Brain pericyte (primary cell): Measurements from ENCODE around the gene STARD7.

Experiments used
- DNase-seq: peaks from one replicate; pipeline ENCODE4 v3.0.0-alpha.2; 2012; ENCODE audit warnings: low read depth, low spot score

Gene STARD7

GRCh38 chr2:96198921-96199320, 9.7 kb downstream of the STARD7 start:
- no peak for DNase-seq

GRCh38 chr2:96197546-96198255, 10.9 kb downstream of the STARD7 start:
- no peak for DNase-seq

GRCh38 chr2:96195410-96196066, 13.1 kb downstream of the STARD7 start:
- DNase-seq: no peak

DNA sequence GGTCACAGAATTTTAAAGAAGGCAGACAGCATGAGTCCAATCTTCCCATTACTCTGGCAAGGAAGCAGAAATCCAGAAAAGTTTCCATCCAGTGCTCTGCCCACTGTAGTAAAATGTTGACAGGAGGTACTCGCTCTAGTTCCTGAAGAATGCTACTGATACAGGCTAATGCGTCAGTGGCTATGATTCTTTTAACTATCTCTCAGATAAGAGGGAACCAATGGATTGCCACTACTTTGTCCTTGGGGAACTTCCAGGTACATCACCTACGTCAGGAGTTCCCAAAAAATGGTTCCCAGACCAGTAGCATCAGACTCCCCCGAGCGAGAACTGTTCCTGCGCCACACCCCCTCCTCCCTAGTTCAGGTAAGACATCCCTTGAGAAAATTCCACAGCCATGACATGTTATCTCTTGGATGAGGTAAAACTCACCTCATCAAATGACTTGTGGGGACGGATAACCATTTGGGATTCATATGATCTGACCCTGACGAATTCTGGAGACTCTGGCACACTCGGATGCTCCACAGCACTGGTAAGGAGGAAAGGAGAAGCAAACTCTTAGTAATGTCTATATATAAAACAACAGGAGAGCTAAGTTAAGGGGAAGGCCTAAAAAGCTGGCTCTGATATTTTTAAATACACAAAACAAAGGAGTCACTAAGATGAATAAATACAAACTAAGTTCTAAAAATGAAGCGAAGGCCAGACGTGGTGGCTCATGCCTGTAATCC, 16.5 kb downstream of the STARD7 start:
- no peak for DNase-seq

DNA sequence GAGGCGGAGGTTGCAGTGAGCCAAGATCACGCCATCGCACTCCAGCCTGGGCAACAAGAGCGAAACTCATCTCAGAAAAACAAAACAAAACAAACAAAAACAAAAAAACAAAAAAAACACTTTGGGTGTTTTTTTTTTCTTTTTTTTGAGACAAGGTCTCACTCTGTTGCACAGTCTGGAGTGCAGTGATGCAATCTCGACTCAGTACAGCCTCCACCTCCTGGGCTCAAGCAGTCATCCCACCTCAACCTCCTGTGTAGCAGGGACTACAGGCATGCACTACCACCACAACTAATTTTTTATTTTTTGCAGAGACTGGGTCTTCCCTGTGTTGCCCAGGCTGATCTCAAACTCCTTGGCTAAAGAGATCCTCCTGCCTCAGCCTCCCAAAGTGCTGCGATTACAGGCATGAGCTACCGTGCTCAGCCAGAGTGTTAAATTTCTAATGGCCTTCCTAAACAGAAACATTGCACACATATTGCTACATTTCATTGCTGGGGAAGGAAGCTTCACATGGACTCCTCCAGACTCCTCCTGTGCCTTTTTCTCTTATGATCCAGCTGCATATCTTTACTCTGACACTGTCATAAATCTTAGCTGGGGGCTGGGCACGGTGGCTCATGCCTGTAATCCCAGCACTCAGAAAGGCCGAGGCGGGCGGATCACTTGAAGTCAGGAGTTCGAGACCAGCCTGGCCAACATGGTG, 19.7 kb downstream of the STARD7 start:
- no peak for DNase-seq

DNA sequence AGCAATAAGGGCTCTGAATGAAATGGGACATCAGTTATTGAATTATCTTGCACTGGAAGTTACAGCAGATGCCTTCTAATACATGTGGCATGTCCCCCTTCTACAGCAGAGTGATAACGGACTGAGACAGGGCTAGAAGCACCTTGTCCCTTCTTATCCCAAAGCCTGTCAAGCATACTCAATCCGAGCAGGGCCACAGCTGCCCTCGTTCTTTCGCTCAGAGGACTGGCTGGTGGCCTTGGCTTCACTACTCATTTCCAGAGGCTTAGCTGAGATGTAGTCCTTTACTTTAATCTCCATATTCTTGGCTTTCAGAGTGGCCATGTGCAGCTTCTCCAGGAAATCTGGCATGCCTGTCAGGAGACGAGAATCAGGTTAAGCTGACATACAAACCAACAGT, 22.1 kb downstream of the STARD7 start:
- no peak for DNase-seq

DNA sequence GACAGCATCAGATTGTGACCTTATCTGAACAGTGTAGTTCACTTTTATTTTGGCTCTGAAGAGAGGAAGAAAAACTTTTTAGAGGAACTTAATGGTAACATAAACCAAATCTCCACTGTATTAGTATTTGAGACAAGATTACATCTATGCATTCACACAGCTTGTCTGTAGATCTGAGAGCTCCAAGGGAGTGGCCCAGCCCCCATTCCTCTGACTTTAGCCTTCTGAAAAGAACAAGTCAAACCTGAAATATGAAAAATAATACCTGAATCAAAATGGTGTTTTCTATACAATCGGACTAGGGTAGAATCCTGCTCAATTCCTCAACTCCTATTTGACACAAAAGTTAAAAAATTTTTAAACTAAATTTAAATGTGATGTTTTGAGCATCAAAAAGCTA, 23.1 kb downstream of the STARD7 start:
- no peak for DNase-seq

GRCh38 chr2:96184989-96185388, 23.6 kb downstream of the STARD7 start:
- DNase-seq: no peak

DNA sequence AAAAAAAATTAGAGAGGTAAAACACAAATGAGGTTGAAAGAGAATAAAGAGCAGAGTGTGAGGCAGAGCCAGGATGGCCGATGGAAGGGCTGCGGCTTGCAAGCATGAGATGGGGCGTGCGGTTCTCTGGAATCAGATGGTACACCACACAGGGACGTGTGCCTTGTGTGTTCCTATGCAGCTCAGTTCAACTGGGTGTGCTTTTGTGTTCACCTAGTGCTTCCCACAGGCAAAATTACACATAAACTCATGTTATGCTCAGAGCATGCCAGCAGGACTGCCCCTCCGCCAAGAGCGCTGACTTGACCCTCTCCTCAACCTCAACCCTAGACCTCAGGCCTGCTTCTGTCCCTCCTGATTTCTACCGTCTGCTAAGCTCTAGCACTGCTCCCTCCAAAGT, 24.4 kb downstream of the STARD7 start:
- DNase-seq: no peak

- no peak for DNase-seq
These were observed 27.1 kb downstream of the STARD7 start for GRCh38 chr2:96181529-96181928.

- no peak for DNase-seq
These were observed 28.1 kb downstream of the STARD7 start for GRCh38 chr2:96180521-96180920.

DNA sequence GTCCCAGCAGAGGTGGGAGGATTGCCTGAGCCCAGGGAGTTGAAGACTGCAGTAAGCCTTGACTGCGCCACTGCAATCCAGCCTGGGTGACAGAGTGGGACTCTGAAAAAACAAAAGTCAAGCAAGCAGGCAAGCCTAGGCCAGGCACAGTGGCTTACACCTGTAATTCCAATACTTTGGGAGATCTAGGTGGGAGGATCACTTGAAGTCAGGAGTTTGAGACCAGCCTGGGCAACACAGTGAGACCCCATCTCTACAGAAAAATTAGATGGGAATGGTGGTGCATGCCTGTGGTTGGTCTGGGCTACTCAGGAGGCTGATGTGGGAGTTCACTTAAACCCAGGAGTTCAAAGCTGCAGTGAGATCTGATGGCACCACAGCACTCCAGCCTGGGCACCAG, 28.6 kb downstream of the STARD7 start:
- no peak for DNase-seq

DNA sequence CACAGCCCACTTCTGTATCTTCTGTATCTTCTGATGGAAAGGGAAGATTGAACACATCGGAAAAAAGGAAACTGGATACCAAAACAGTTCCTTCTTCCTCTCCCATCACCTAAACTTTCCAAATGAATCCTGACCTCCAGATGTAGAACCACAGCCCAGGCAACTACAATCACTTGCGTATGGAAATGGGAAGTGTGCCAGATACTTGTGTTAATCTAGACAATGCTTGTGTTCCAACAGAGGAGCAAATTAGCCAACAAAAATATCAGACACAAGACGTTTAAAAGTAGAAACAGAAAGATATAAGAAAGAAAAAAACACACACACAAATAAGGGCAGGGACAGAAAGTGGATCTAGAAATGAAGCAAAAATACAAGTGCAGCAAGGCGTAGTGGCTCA, 32.0 kb downstream of the STARD7 start:
- no peak for DNase-seq

GRCh38 chr2:96175951-96176350, 32.7 kb downstream of the STARD7 start:
- peak; percentile 89 for DNase-seq

DNA sequence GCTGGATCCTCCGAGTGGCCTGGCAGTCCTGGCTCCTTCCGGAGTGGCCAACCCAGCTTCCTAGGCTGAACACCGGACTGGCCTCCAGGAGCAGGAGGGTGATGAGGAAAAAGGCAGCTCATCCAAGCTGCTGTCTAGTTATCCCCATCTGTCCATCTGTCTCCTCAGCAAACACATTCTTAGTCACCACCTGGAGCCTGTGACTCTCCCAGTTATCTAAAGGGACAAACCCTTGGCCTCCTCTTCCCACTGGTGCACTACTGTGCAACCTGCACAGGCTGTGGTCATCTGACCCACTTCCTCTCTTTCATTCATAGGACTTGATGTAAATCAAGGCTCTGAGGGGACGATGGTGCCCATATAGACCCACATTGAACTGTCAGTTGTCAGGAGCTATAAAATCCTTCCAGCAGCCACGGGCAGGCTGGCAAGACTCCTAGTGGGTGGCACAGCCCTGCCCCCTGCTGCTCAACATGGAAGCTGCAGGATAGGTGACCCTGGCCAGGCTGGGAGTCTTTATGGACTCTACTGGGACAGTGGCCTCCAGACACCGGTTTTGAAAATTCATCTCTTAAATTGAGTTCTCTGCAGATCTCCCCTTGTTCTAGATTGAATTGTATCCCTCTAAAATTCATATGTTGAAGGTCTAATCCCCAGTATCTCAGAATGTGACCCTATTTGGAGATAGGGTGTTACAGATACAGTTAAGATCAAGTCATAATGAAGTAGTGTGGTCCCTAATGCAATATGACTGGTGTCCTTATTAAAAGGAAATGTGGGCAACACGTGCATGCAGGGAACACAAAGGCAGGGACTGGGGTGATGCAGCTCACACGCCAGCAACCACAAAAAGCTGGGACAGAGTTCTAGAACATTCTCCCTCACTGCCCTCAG, 34.1 kb downstream of the STARD7 start:
- no peak for DNase-seq

- DNase-seq: no peak
These were observed 36.8 kb downstream of the STARD7 start for GRCh38 chr2:96171831-96172230.

DNA sequence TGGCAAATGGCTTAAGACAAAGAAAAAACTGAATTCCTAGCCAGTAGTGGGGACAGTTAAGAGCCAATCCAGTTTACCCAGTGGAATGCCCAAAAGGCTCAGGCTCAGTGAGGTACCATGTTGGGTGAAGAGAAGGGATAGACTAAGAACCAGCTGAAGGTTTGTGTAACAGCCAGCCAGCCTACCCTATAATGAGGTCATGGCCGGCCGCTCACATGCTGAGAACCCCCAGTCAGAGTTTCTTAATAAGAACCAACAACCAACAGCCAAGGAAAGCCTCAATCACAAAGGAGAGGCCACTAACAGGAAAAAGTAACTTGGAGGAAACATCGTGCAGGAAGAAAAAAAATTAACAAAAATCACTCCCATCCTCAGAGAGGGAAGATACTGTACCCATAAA, 38.0 kb downstream of the STARD7 start:
- DNase-seq: no peak

DNA sequence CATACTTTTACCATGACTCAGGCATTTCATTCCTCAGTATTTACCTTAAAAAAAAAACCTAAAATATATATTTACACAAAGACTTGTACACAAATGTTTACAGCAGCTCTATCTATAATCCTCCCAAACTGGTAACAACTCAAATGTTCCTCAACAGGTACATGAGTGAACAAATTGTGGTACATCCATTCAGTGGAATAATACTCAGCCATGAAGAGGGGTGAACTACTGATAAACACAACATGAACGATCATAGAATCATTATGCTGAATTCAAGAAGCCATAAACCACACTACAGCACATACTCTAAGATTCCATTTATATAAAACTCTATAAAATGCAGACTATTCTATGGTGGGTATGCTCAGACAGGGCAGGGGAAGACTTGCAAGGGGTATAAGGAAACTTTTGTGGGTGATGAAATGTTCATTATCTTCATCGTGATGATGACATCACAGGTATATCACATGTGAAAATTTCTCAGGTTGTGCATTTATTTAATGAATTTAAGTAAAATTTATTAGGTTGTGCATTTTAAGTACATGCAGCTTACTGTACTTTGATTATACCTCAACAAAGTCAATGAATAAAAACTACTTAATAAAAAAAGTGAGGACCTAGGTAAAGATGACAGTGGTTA, 38.6 kb downstream of the STARD7 start:
- DNase-seq: no peak

DNA sequence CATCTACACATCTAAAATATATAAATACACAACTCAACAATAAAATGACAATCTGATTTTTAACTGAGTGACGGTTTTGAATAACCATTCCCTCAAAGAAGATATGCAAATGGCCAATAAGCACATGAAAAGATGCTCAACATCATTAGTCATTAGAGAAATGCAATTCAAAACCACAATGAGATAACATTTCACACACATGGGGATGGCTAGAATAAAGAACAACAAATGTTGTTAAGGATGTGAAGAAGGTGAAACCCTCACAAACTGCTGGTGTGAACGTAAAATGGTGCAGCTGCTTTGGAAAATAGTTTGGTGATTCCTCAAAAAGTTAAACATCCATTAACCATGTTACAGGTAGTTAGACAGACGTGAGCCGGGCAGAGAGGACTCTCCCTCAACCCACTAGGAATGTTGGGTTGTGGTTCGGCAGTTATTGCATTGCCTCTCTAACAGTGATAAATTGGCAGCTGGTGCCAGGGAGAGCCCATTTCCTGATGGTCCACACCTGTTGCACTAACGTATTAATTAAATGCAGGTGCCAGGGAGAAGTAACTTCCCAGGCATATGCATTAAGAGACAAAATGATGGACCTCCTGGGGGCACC, 41.1 kb downstream of the STARD7 start:
- no peak for DNase-seq

DNA sequence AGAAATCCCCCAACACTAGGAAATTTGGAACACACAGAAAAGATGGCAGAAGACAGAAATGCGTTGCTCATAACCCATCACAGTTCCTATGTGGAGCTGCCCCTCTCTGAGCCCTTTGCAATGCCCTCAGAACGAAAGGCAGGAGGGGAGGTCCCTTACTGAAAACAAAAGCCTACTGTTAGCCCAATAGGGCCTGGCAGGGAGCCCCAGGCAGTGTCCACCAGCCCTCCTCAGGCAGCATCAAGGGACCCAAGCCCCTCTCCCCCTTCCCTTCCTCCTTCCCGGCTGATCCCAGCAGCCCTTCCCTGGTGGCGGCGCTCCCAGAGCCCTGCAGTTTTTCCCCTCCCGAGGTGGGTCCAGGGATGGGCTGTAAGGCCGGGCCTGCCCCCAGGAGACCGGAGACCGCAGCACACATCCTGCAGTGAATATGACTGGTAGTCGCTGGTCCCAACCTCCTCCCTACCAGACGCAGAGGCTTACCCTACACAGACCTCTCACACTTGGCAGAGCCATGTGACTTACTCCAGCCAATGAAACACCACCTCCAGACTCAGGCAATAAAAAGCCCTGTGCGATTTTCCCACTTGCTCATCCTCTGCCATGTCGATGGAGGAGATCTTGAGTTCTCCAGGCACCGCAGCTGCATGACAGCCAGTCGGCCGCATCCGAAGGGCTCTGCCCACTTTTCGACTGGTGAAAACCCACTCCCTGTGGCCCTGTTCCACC, 44.0 kb downstream of the STARD7 start:
- no peak for DNase-seq
